SK-N-MC (cell line): ENCODE results near the gene MARF1.
"Not testable (repeated sequence)": the region's sequence is repeated elsewhere in the genome, so short reads cannot be mapped to it uniquely, and the experiment has no call there.

Experiments used
- DNase-seq: peaks from one replicate; pipeline ENCODE4 v3.0.0-alpha.2; 2011; ENCODE audit warnings: low read depth, low spot score
- H3K27ac ChIP-seq: fragments of 200-600 bp; sonication (generic); 2 replicates; pipeline ENCODE4 v1.5.1; 2016; ENCODE audit warnings: mixed run types
- H3K36me3 ChIP-seq: fragments of 200-600 bp; sonication (generic); 2 replicates; pipeline ENCODE4 v1.6.1; 2017; ENCODE audit warnings: antibody characterized with exemption, low read length, mixed read lengths; ENCODE audit not compliant: insufficient read depth
- H3K4me3 ChIP-seq: fragments of 200-600 bp; sonication (generic); 2 replicates; pipeline ENCODE4 v1.5.1; 2016
- H3K9ac ChIP-seq: fragments of 200-600 bp; sonication (generic); 2 replicates; pipeline ENCODE4 v1.8.0; 2017; ENCODE audit warnings: mixed run types, mixed read lengths; ENCODE audit not compliant: insufficient read length
- H3K9me3 ChIP-seq: fragments of 200-600 bp; sonication (generic); 2 replicates; pipeline ENCODE4 v1.6.1; 2017; ENCODE audit warnings: low read depth, mild to moderate bottlenecking, antibody characterized with exemption, low read length, moderate library complexity, mixed read lengths
- EZH2 ChIP-seq: fragments of 200-600 bp; sonication (generic); IDR thresholded peaks from one replicate; pipeline ENCODE4 v1.6.1; 2017; ENCODE audit warnings: antibody characterized with exemption
- FOXP2 ChIP-seq: optimal IDR thresholded peaks from 2 replicates; pipeline ENCODE3; 2011; ENCODE audit warnings: mild to moderate bottlenecking, moderate library complexity; ENCODE audit not compliant: insufficient read depth; ENCODE audit errors: extremely low read length, control extremely low read depth
- POLR2AphosphoS5 ChIP-seq: IDR thresholded peaks from 2 replicates; pipeline ENCODE4 v1.6.1; 2012; ENCODE audit warnings: mild to moderate bottlenecking, low read depth, low read length, borderline replicate concordance

Gene MARF1

GRCh38 chr16:15658556-15658955 is 15.6 kb upstream of the MARF1 start:
- no peak for TF ChIP-seq EZH2
- TF ChIP-seq FOXP2: no peak
- no peak for TF ChIP-seq POLR2AphosphoS5
- no peaks in the 10 kb centered on the region for H3K36me3 ChIP-seq
- no peak for DNase-seq
- H3K4me3 ChIP-seq: no peak overlapping the region
- no peak overlapping the region for H3K9ac ChIP-seq
- no peak overlapping the region for H3K27ac ChIP-seq
- H3K9me3 ChIP-seq: no peaks in the 10 kb centered on the region

- no peak overlapping the region for H3K9ac ChIP-seq
- no peak for DNase-seq
- no peak overlapping the region for H3K4me3 ChIP-seq
- no peaks in the 10 kb centered on the region for H3K36me3 ChIP-seq
- H3K27ac ChIP-seq: no peak overlapping the region
- TF ChIP-seq FOXP2 (no peak), EZH2 (no peak), POLR2AphosphoS5 (no peak)
- H3K9me3 ChIP-seq: no peaks in the 10 kb centered on the region
These were observed 15.2 kb upstream of the MARF1 start for GRCh38 chr16:15658149-15658548.

- not testable (repeated sequence) for H3K9me3 ChIP-seq, H3K27ac ChIP-seq, H3K36me3 ChIP-seq, H3K9ac ChIP-seq, H3K4me3 ChIP-seq, DNase-seq
These were observed 12.6 kb upstream of the MARF1 start for GRCh38 chr16:15655561-15655960.

- Histone ChIP-seq H3K9me3 (no peaks in the 10 kb centered on the region), H3K4me3 (no peak overlapping the region), H3K27ac (no peak overlapping the region), H3K9ac (no peak overlapping the region), H3K36me3 (0 out of 2 replicates have a peak, but pooled peaks cover 3% of the 10 kb centered on the region)
- no peak for DNase-seq
- TF ChIP-seq FOXP2 (no peak), POLR2AphosphoS5 (no peak), EZH2 (no peak)
These were observed 11.6 kb upstream of the MARF1 start for GRCh38 chr16:15654591-15654990.

GRCh38 chr16:15653227-15653626 is 10.3 kb upstream of the MARF1 start:
- no peak for DNase-seq
- Histone ChIP-seq H3K36me3 (0 out of 2 replicates have a peak, but pooled peaks cover 3% of the 10 kb centered on the region), H3K9me3 (no peaks in the 10 kb centered on the region), H3K4me3 (no peak overlapping the region), H3K27ac (no peak overlapping the region), H3K9ac (no peak overlapping the region)
- TF ChIP-seq EZH2: no peak
- TF ChIP-seq POLR2AphosphoS5: no peak
- TF ChIP-seq FOXP2: no peak

- no peak for DNase-seq
- H3K4me3 ChIP-seq: no peak overlapping the region
- H3K9ac ChIP-seq: no peak overlapping the region
- 0 out of 2 replicates have a peak, but pooled peaks cover 3% of the 10 kb centered on the region for H3K36me3 ChIP-seq
- H3K9me3 ChIP-seq: no peaks in the 10 kb centered on the region
- H3K27ac ChIP-seq: no peak overlapping the region
- no peak for TF ChIP-seq EZH2
- TF ChIP-seq POLR2AphosphoS5: no peak
- TF ChIP-seq FOXP2: no peak
These were observed 9.5 kb upstream of the MARF1 start for GRCh38 chr16:15652293-15653001.

GRCh38 chr16:15650698-15651171 is 7.8 kb upstream of the MARF1 start:
- no peak overlapping the region for H3K27ac ChIP-seq

GRCh38 chr16:15650019-15650697 is 7.2 kb upstream of the MARF1 start, which contains the start of gene NDE1:
NDE1 (plus strand) TSS chr16:15650245; CDS start chr16:15664779, 14,534 bp downstream.
- TF ChIP-seq EZH2 (no peak), POLR2AphosphoS5 (peak; percentile 39; the same call in 1 of the 2 replicates), FOXP2 (no peak)
- Histone ChIP-seq H3K36me3 (0 out of 2 replicates have a peak, but pooled peaks cover 3% of the 10 kb centered on the region), H3K9ac (peak within 1 kb of the TSS; percentile 78), H3K27ac (no peak within 1 kb of the TSS), H3K4me3 (peak within 1 kb of the TSS; percentile 84), H3K9me3 (no peaks in the 10 kb centered on the region)
- peak; percentile 5 for DNase-seq

More at GRCh38 chr16:15650698-15651171, 7.8 kb upstream of the MARF1 start:
- no peak for DNase-seq
- Histone ChIP-seq H3K9ac (peak overlapping the region; percentile 71), H3K4me3 (peak overlapping the region; percentile 84), H3K36me3 (0 out of 2 replicates have a peak, but pooled peaks cover 3% of the 10 kb centered on the region), H3K9me3 (no peaks in the 10 kb centered on the region)
- TF ChIP-seq EZH2 (no peak), FOXP2 (no peak), POLR2AphosphoS5 (no peak)

- no peak overlapping the region for H3K27ac ChIP-seq
- H3K4me3 ChIP-seq: peak overlapping the region; percentile 84
- peak overlapping the region; percentile 78 for H3K9ac ChIP-seq
These were observed 6.7 kb upstream of the MARF1 start for GRCh38 chr16:15649727-15650018.

GRCh38 chr16:15649311-15649710 is 6.4 kb upstream of the MARF1 start:
- not testable (repeated sequence) for H3K27ac ChIP-seq

More at GRCh38 chr16:15649727-15650018, 6.7 kb upstream of the MARF1 start:
- no peak for DNase-seq
- Histone ChIP-seq H3K9me3 (no peaks in the 10 kb centered on the region), H3K36me3 (0 out of 2 replicates have a peak, but pooled peaks cover 3% of the 10 kb centered on the region)
- TF ChIP-seq FOXP2: no peak
- no peak for TF ChIP-seq EZH2
- TF ChIP-seq POLR2AphosphoS5: no peak

More at GRCh38 chr16:15649311-15649710, 6.4 kb upstream of the MARF1 start:
- H3K9ac ChIP-seq, DNase-seq, H3K36me3 ChIP-seq, H3K9me3 ChIP-seq: not testable (repeated sequence)
- H3K4me3 ChIP-seq: peak overlapping the region; percentile 84
